Heart right ventricle (tissue), 16 donors: ENCODE results near the gene ACSF3. TPM values are rescaled to one million over a fixed set of nuclear protein-coding genes. Genes with fewer than 3 reads are reported as not detected.

Source experiments
- ATAC-seq, 8 donors: fragments of 200-7000 bp; cut with Tn5 transposase; one replicate each; pipeline ENCODE4 v1.9.1; 2020; ENCODE audit warnings: mild to moderate bottlenecking in 8 of 8, moderate library complexity in 8 of 8, moderate number of reproducible peaks in 1 of 8
- DNase-seq, 2 donors: peaks; one replicate each; pipeline ENCODE4 v3.0.0-alpha.2; 2020
- H3K27ac ChIP-seq, 10 donors: fragments of 200-600 bp; sonication (generic) in 2 of 10; one replicate each; pipeline versions ENCODE4 v1.5.0 to v1.8.0; 2020 to 2022; ENCODE audit warnings: mild to moderate bottlenecking in 3 of 10
- H3K27me3 ChIP-seq, 7 donors: fragments of 200-600 bp; one replicate each; pipeline ENCODE4 v1.8.0; 2021 to 2022; ENCODE audit warnings: mild to moderate bottlenecking in 2 of 7
- H3K36me3 ChIP-seq, 9 donors: fragments of 200-600 bp; sonication (generic) in 1 of 9; one replicate each; pipeline versions ENCODE4 v1.5.0 to v1.8.0; 2020 to 2022; ENCODE audit warnings: mild to moderate bottlenecking in 2 of 9
- H3K4me1 ChIP-seq, 9 donors: fragments of 200-600 bp; sonication (generic) in 1 of 9; one replicate each; pipeline versions ENCODE4 v1.5.0 to v1.8.0; 2020 to 2022; ENCODE audit warnings: mild to moderate bottlenecking in 4 of 9
- H3K4me3 ChIP-seq, 10 donors: fragments of 200-600 bp; sonication (generic) in 2 of 10; one replicate each; pipeline versions ENCODE4 v1.5.0 to v1.8.0; 2020 to 2022; ENCODE audit warnings: mild to moderate bottlenecking in 7 of 10, moderate library complexity in 2 of 10
- H3K9me3 ChIP-seq, 11 donors: fragments of 200-600 bp in 10 of 11; sonication (generic) in 2 of 11; one replicate each; pipeline versions ENCODE4 v1.5.0 to v1.8.0; 2013 to 2022; ENCODE audit warnings: mild to moderate bottlenecking in 2 of 11, control low read depth in 1 of 11, moderate library complexity in 1 of 11
- WGBS, 2 donors: extraction: QIAGEN DNeasy Blood & Tissue Kit; methylation state at CpG; one replicate each; pipeline ENCODE4 v1.1.7; 2013; ENCODE audit warnings: inconsistent platforms in 1 of 2; 5-methylcytosine and 5-hydroxymethylcytosine counted together
- intact Hi-C, 10 donors: fragments of 100-400 bp; cut with DNase I; formaldehyde crosslinking; loops; one replicate each; pipeline versions ENCODE4 v1.11.1 to v1.14.2; 2022
- polyA plus RNA-seq, 2 donors: library from polyadenylated mRNA; stranded (reverse); fragments of 200-250 nt; gene quantifications; one replicate each; pipeline ENCODE4 v1.2.3, GENCODE V29; 2013
- total RNA-seq, 10 donors: library from RNA; stranded (reverse); fragmentation: NEBNext Ultra II Directional in 3 of 10; extraction: Animal tissue kit (Norgen Biotek cat#: 25700) in 3 of 10; gene quantifications; one replicate each; pipeline versions ENCODE4 v1.2.1 to v1.2.4, GENCODE V29; 2021 to 2023
- TF ChIP-seq, protein P1 (sequence below), 9 donors: fragments of 200-600 bp; sonication (generic) in 2 of 9; IDR thresholded peaks; one replicate each; pipeline versions ENCODE4 v1.5.0 to v1.8.0; 2021 to 2022; ENCODE audit warnings: antibody characterized with exemption in 9 of 9, mild to moderate bottlenecking in 5 of 9, moderate library complexity in 1 of 9
- donor health status: Arrhythmogenic right ventricular cardiomyopathy.
- donor health status: ischemic (EF 13 %, LVEDD 7.1; RV severe dilation, severe dysfunction).
- donor health status: healthy with polysubstance abuse.
- donor health status: DM: no; HTN: yes; CAD: no.
- donor health status: DM: no; HTN: no; CAD: no.
- donor health status: ischemic (EF 25% LVEDD 6.9; RV normal size, moderate dysfunction).
- donor health status: ischemic (EF 25% LVEDD 5.7; RV mildly dilated, moderate dysfunction).
- donor health status: healthy.
- donor health status: DM: yes; HTN: yes; CAD: no.
- donor health status: Ischemic cardiomyopathy.
- donor health status: ischemic (EF 35%, LVEDD 5.7; RV mildly dilated, moderate dysfunction).
- donor health status: nonischemic (EF 11% LVEDD 7.7; RV severe dilation, severe dysfunction).
- donor health status: DM: yes; HTN: yes; CAD: no.
- donor health status: PGD.
- donor health status: ischemic (EF 29% LVEDD 5.4; RV normal size, mild dysfunction).
- donor health status: nonischemic (EF 23%, LVEDD 6.1; RV moderate dilation, normal function).

ACSF3 gene
- total and polyA plus RNA-seq, 12 donors, result 11.0 to 36.9 (median 17.8) TPM

DNA sequence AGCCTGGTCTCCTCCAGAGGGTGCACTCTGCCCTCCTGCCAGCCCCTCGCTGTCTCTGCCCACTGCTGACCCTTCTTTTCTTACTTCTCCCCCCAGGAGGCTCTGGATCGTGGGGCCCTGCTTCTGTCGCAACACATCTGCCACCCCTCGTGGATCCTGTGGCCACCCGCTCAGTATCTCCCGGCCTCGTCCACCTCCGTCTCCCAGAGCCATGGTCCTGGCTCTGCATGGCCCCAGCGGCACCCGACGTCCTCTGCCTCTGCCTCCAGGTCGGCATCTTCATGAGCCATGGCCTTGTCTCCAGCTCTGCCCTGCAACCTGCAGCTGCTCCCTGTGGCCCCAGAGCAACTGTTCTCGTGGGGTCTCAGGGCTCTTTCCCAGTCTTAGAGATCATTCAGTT, 12.1 kb upstream of the ACSF3 start:
- ATAC-seq (peak in 1 of 8 donors; percentile 29), DNase-seq (no peak)
- no peak overlapping the region for H3K4me3 ChIP-seq
- no peak overlapping the region for H3K27ac ChIP-seq
- H3K4me1 ChIP-seq, result no peaks in the 10 kb centered on the region
- WGBS, 2 donors, result 84 to 87% methylated on average over 13 of the region's 13 CpGs
- H3K36me3 ChIP-seq, result no peaks in the 10 kb centered on the region
- H3K9me3 ChIP-seq, result no peaks in the 10 kb centered on the region
- intact Hi-C loops, result no loop called here
- TF ChIP-seq, protein P1, sequence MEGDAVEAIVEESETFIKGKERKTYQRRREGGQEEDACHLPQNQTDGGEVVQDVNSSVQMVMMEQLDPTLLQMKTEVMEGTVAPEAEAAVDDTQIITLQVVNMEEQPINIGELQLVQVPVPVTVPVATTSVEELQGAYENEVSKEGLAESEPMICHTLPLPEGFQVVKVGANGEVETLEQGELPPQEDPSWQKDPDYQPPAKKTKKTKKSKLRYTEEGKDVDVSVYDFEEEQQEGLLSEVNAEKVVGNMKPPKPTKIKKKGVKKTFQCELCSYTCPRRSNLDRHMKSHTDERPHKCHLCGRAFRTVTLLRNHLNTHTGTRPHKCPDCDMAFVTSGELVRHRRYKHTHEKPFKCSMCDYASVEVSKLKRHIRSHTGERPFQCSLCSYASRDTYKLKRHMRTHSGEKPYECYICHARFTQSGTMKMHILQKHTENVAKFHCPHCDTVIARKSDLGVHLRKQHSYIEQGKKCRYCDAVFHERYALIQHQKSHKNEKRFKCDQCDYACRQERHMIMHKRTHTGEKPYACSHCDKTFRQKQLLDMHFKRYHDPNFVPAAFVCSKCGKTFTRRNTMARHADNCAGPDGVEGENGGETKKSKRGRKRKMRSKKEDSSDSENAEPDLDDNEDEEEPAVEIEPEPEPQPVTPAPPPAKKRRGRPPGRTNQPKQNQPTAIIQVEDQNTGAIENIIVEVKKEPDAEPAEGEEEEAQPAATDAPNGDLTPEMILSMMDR (IDR thresholded peaks at IDR 0.05), result no peak
- peaks cover 0 to 15% (median 8%) of the 10 kb centered on the region in 7 donors for H3K27me3 ChIP-seq

DNA sequence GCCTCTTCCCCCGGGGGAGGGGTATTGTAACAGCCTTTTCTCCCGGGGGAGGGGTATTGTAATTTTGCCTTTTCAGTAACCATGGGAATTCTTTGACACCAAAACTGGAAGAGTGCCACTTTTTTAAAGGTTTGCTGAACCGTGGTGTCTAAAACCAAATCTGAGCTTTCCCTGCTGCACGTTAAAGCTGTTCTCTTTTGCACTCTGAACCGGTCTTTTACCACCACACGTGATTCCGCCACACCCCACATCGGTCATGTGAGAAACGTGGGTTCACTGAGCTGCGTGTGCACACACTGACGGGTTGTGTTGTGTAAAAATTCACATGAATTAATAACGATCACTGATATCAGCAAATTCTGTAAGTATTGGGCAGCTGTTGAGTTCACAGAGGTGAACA, 9.2 kb upstream of the ACSF3 start:
- 74 to 78% methylated on average over 12 of the region's 12 CpGs for WGBS, 2 donors
- TF ChIP-seq, protein P1 (IDR thresholded peaks at IDR 0.05), result no peak
- H3K27ac ChIP-seq, result no peak overlapping the region
- no peaks in the 10 kb centered on the region for H3K4me1 ChIP-seq
- H3K27me3 ChIP-seq, result peaks cover 0 to 38% (median 26%) of the 10 kb centered on the region in 7 donors
- no peak overlapping the region for H3K4me3 ChIP-seq
- intact Hi-C loops, result no loop called here
- no peaks in the 10 kb centered on the region for H3K36me3 ChIP-seq
- H3K9me3 ChIP-seq, result no peaks in the 10 kb centered on the region
- no peak for DNase-seq
- ATAC-seq, result no peak

DNA sequence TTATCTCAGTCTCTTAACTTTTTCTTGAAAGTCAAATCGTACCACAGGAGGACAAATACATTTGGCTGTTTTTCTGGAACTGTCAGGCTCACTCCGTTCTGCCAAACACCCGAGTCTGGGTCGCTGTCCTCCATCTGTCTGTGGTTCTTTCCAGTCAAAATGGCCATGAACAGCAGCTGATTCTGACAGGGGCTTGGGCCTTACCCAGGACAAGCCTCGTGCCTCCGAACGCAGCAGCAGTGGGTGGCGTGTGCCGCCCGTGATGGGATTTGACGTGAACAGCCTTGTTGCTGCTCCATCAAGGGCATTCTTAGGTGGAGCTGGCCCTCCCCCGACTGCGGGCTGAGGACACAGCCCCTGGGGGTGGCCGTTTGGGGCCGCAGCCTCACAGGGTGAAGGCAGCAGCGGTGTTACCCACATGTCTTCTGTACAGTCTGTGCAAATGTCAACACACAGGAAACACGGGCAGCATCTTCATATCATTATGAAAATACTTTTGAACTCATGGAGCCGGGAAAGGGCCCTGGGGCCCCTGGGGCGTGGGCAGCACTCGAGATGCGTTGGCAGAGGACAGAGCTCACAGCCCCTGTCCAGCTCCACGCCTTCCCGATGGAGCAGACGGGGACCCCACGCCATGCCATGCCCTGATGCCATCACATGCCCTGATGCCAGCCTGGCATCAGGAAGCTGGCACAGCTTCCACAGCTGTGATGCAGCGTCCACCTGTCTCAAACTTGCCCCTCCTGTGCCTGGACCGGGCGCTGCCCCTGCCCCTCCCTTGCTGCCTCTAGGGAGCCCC, 8.6 kb upstream of the ACSF3 start:
- ATAC-seq (no peak), DNase-seq (no peak)
- no peak overlapping the region for H3K4me3 ChIP-seq
- no peaks in the 10 kb centered on the region for H3K4me1 ChIP-seq
- H3K27me3 ChIP-seq, result peaks cover 0 to 42% (median 32%) of the 10 kb centered on the region in 7 donors
- intact Hi-C loops, result no loop called here
- no peak overlapping the region for H3K27ac ChIP-seq
- WGBS, 2 donors, result 72% methylated on average over 28 of the region's 28 CpGs
- H3K9me3 ChIP-seq, result no peaks in the 10 kb centered on the region
- TF ChIP-seq, protein P1 (IDR thresholded peaks at IDR 0.05), result no peak
- H3K36me3 ChIP-seq, result no peaks in the 10 kb centered on the region

DNA sequence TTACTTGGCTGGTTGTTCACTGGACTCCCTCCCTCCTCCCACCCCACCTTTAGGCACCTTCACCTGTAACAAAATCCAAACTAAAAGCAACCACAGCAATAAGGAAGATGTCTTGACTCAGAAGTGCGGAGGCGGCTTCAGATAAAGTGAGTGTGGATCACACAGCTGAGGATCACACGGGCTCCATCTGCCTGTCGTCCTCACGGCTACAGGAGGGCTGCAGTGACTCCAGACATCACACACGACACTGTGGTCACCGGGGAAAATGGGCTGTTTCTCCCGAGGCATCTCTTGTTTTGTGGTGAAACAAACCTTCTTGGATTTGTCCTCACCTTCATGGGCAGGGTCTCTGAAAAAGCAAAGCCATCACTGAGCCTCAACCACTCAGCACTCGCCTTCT, 7.9 kb upstream of the ACSF3 start:
- TF ChIP-seq, protein P1 (IDR thresholded peaks at IDR 0.05), result no peak
- WGBS, 2 donors, result 71 to 75% methylated on average over 9 of the region's 9 CpGs
- DNase-seq, result no peak
- H3K4me3 ChIP-seq, result no peak overlapping the region
- intact Hi-C loops, result no loop called here
- ATAC-seq, result no peak
- H3K36me3 ChIP-seq, result no peaks in the 10 kb centered on the region
- no peaks in the 10 kb centered on the region for H3K4me1 ChIP-seq
- H3K27ac ChIP-seq, result no peak overlapping the region
- H3K9me3 ChIP-seq, result no peaks in the 10 kb centered on the region
- peaks cover 0 to 49% (median 40%) of the 10 kb centered on the region in 7 donors for H3K27me3 ChIP-seq
